UCSD-AML1 (cell line): ENCODE measurements around the gene RNASE7.

Experiments used
- DNase-seq: peaks from one replicate; lab custom pipeline; 2025; ENCODE audit not compliant: unreplicated experiment; lab: John Stamatoyannopoulos, UW

RNASE7 gene

GRCh38 chr14:21042918-21043317, 756 bp downstream of the RNASE7 start:
- DNase-seq, result no peak

- no peak for DNase-seq
Measured at GRCh38 chr14:21043387-21043973, 1.3 kb downstream of the RNASE7 start.

GRCh38 chr14:21043974-21044618, 1.9 kb downstream of the RNASE7 start:
- DNase-seq, result peak; percentile 83

- no peak for DNase-seq
Measured at GRCh38 chr14:21047378-21047781, 5.2 kb downstream of the RNASE7 start.

GRCh38 chr14:21048638-21049037, 6.5 kb downstream of the RNASE7 start:
- DNase-seq, result no peak

DNA sequence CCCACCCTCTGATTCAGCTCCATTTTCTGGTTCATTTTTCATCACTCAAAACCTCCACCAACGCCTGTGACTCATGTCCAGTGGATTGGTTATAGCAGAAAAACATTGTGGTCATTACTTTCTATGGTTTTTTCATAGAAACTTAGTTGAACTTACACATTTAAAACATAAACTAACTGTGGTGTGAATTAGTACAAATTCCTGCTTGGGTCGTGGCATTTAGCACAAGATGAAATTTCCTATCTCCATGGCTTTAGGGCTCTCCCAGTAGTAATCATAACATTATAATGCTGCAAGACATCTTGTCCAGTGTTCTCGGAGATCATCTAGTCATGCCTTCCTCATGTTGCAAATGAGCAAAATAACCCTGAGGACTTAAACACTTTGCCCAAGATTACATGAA, 7.1 kb downstream of the RNASE7 start:
- DNase-seq, result no peak

GRCh38 chr14:21050597-21050996, 8.4 kb downstream of the RNASE7 start:
- DNase-seq, result no peak

GRCh38 chr14:21053184-21054122, 11.3 kb downstream of the RNASE7 start:
- no peak for DNase-seq

DNA sequence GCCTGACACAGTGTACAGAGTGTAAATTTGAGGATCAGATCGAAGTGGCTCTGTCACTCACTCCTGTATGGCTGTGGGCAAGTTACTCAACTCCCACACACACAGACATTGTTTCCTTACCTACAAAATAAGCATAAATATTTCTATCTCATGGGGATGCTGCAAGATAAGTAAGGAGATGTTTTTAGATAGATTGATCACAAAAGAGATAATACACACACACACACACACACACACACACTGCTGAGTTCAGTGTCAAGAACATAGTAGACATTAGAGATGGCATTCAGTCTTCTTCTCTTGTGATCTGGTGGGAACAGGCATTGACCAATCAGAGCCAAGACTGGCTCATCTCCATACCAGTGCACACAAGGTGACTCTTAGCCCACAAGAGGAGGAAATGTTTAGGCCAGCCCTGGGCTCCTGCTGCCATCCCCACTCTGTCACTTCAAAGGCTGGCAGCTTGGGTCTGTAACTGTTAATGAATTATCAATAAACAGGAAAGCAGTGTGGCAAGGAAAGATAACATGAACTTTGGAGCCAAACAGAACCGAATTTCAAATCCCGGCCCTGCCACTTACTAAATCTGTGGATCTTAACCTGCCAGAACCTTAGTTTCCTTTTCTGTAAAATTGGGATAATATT, 12.1 kb downstream of the RNASE7 start:
- no peak for DNase-seq

DNA sequence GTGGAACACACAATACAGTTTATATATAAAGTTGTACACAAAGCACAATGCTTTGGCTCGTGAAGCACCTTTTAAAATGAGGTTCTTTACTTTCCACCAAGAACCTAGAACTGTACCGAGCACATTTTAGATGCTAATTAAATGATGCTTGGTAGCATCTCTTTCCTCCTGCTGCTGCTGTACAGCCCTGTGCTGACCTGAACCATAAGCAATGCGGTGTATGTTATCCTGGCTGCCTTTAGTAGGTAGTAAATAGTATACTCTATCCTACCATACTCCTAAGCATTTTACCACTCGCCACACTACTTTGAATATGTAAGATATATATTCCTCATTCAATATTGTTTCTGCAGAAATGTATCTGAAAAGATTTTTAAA, 12.6 kb downstream of the RNASE7 start:
- DNase-seq, result no peak

- no peak for DNase-seq
Measured at GRCh38 chr14:21055432-21056117, 13.4 kb downstream of the RNASE7 start.

- peak; percentile 17 for DNase-seq
Measured at GRCh38 chr14:21056520-21057163, 14.5 kb downstream of the RNASE7 start.

- DNase-seq, result peak; percentile 39
Measured at GRCh38 chr14:21057803-21058675, 15.9 kb downstream of the RNASE7 start, which contains the start of gene RNASE8. RNASE8 (plus strand) TSS chr14:21057822; CDS start chr14:21057893, 71 bp downstream.

- DNase-seq, result no peak
Measured at GRCh38 chr14:21058903-21059302, 16.7 kb downstream of the RNASE7 start.

DNA sequence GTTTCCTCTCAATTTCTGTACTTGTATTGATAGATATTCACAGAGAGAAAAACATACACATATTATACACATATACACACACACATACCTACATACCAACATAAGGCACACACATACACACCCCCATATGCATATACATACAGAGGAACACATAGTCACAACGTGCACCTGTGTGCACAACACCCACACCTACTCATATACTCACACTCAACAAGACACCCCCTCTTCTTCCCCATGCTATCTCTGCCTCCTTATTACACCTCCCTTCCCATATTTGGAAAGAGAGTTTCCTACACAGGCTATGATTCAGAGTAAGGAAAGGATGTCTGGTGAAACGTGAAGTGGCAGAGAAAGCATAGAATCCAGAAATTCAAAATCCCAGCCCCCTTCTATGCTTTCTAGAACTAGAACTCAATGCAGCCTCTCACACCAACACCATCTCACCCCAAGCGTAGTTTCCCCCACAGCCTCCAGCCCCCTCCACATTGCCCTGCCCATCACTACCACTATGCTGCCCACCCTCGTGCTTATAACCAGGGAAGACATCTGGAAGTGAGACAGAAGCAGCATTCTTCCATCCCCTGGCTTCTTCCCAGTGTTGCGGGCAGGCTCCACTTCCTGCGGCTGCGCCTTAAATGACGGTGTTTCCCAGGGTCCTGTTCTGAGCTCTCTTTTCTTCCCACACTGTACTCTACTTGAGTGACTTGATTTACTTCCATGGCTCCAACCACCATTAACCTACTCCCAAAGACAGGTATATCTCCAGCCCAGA, 17.9 kb downstream of the RNASE7 start:
- DNase-seq, result no peak

DNA sequence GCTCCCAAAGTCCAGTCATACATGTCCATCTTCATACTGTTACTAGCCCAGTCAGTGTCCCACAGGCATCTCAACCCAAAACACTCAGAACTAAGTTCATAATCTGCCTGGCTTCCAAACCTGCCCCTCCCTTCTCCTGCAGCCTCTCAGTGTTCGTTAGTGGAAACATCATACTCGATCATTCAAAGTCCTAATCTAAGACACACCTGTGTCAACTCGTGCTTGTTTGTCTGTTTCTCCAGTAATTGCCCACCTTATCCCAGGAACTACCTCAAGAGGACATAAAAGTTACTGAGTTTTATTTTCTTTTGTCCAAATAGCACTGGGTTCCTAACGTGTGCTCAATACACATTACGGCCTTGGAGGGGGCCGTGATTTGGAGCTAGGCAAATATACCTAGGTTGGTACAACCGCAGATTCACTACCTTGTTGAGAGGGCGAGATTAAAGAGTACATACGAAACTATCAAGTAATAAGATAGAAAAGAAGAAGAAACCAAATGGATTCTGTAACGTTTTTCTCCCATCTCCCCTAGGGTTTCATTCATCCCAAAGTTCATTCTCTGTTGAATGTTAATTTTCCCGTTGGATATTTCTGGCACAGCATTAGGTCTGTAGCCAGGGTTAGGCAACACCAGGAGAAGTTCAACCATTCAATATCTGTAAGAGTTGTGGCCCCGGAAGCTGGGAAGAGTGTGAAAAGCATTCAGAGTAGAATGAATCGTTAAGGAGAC, 18.6 kb downstream of the RNASE7 start:
- DNase-seq, result no peak

GRCh38 chr14:21061347-21061668, 19.1 kb downstream of the RNASE7 start:
- no peak for DNase-seq

- DNase-seq, result no peak
Measured at GRCh38 chr14:21063479-21063878, 21.3 kb downstream of the RNASE7 start.
